K562 (cell line): Measurements from ENCODE around the gene UVRAG.

Experiments
- EGR1 ChIP-seq: fragments of 450-650 bp; conservative IDR thresholded peaks from 2 replicates; pipeline ENCODE4 v1.6.1; 2017; ENCODE audit warnings: mild to moderate bottlenecking
- FOXK2 ChIP-seq, 2 experiments: fragments of 450-650 bp; IDR thresholded peaks in 1 of 2; conservative IDR thresholded peaks in 1 of 2; 2 replicates each; pipeline ENCODE4 v1.6.1; 2016; ENCODE audit warnings: low read depth in 2 of 2, mild to moderate bottlenecking in 1 of 2
- HMBOX1 ChIP-seq: sonication (generic); IDR thresholded peaks from 2 replicates; pipeline ENCODE4 v1.6.1; 2016
- OTX1 ChIP-seq: fragments of 450-650 bp; formaldehyde crosslinking; IDR thresholded peaks from 2 replicates; pipeline ENCODE4 v1.4.0; 2022; ENCODE audit warnings: mild to moderate bottlenecking
- POLR2AphosphoS2 ChIP-seq: IDR thresholded peaks from 2 replicates; pipeline ENCODE4 v1.6.1; 2012; ENCODE audit warnings: low read length, improper control_type of control experiment
- POLR2AphosphoS5 ChIP-seq: IDR thresholded peaks from 2 replicates; pipeline ENCODE4 v1.6.1; 2011; ENCODE audit warnings: mild to moderate bottlenecking, low read depth, low read length, moderate library complexity; ENCODE audit not compliant: control insufficient read depth, insufficient read depth
- PREB ChIP-seq: sonication (generic); formaldehyde crosslinking; IDR thresholded peaks from 2 replicates; pipeline ENCODE4 v1.8.1; 2023; ENCODE audit warnings: mild to moderate bottlenecking, missing genetic modification reagents
- SP1 ChIP-seq: sonication (generic); formaldehyde crosslinking; IDR thresholded peaks from 2 replicates; pipeline ENCODE4 v1.8.1; 2022; ENCODE audit warnings: mild to moderate bottlenecking, missing genetic modification reagents
- TAF15 ChIP-seq: fragments of 200-400 bp; formaldehyde crosslinking; IDR thresholded peaks from 2 replicates; pipeline ENCODE4 v1.6.1; 2017; ENCODE audit warnings: mild to moderate bottlenecking, low read depth, low read length, moderate library complexity
- ZFX ChIP-seq: sonication (generic); formaldehyde crosslinking; IDR thresholded peaks from 2 replicates; pipeline ENCODE4 v1.8.0; 2022; ENCODE audit warnings: mild to moderate bottlenecking, missing genetic modification reagents, moderate library complexity
- ZNF165 ChIP-seq: fragments of 250-450 bp; sonication (Bioruptor Pico); IDR thresholded peaks from 2 replicates; pipeline ENCODE4 v1.4.0; 2020; ENCODE audit warnings: borderline replicate concordance
- TF ChIP-seq, protein P1 (sequence below): IDR thresholded peaks from 2 replicates; pipeline ENCODE4 v1.6.1; 2016; ENCODE audit warnings: missing genetic modification characterization, missing compliant biosample characterization
- TF ChIP-seq, protein P2 (sequence below), 3 experiments: IDR thresholded peaks in 2 of 3; conservative IDR thresholded peaks in 1 of 3; 2 replicates each; pipeline ENCODE4 v1.5.1; 2011 to 2012; ENCODE audit warnings: low read length in 3 of 3, mild to moderate bottlenecking in 3 of 3, control low read depth in 2 of 3, improper control_type of control experiment in 1 of 3, inconsistent platforms in 1 of 3, low read depth in 1 of 3, mixed read lengths in 1 of 3, moderate library complexity in 1 of 3; ENCODE audit not compliant: insufficient read depth in 2 of 3
- TF ChIP-seq, protein P3 (sequence below): fragments of 450-650 bp; IDR thresholded peaks from 2 replicates; pipeline ENCODE4 v1.6.1; 2016; ENCODE audit warnings: borderline replicate concordance

DNA sequence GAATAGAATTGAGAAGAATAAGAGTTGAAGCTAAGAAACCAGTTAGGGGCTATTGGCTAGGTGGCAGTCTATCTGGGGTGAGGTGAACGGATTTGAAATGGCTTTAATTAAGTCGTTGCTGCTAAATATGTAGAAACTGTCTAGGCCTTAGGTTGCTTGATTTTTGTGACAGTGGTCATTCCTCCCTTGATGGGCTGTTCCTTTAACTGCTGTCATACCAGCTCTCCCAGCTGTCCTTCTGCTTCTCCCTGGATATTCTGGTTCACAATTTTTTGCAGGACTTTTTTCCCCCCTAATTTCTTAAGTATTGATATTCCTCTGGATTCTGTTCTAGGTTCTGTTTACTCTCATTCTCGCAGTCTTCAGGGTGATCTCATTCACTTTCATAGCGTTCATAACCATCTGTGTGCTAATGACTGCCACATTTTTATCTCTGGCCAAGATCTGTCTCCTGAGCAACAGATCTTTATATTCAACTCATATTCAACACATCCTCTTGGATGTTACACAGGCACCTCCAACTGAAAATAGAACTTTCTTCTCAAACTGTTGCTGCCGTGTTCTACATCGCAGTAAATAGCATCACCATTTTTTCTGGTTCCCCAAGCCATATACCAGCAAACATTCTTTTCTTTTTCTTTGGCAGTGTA is 134.1 kb downstream of the UVRAG start:
- TF ChIP-seq ZNF165 (CRISPR knock-in tag): no peak
- TF ChIP-seq POLR2AphosphoS5: no peak
- TF ChIP-seq SP1 (CRISPR knock-in tag): no peak
- TF ChIP-seq ZFX (CRISPR knock-in tag): no peak
- TF ChIP-seq EGR1: no peak
- TF ChIP-seq, protein P1, sequence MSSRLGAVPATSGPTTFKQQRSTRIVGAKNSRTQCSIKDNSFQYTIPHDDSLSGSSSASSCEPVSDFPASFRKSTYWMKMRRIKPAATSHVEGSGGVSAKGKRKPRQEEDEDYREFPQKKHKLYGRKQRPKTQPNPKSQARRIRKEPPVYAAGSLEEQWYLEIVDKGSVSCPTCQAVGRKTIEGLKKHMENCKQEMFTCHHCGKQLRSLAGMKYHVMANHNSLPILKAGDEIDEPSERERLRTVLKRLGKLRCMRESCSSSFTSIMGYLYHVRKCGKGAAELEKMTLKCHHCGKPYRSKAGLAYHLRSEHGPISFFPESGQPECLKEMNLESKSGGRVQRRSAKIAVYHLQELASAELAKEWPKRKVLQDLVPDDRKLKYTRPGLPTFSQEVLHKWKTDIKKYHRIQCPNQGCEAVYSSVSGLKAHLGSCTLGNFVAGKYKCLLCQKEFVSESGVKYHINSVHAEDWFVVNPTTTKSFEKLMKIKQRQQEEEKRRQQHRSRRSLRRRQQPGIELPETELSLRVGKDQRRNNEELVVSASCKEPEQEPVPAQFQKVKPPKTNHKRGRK (tag): no peak
- no peak for TF ChIP-seq OTX1 (CRISPR knock-in tag)
- TF ChIP-seq, protein P2, sequence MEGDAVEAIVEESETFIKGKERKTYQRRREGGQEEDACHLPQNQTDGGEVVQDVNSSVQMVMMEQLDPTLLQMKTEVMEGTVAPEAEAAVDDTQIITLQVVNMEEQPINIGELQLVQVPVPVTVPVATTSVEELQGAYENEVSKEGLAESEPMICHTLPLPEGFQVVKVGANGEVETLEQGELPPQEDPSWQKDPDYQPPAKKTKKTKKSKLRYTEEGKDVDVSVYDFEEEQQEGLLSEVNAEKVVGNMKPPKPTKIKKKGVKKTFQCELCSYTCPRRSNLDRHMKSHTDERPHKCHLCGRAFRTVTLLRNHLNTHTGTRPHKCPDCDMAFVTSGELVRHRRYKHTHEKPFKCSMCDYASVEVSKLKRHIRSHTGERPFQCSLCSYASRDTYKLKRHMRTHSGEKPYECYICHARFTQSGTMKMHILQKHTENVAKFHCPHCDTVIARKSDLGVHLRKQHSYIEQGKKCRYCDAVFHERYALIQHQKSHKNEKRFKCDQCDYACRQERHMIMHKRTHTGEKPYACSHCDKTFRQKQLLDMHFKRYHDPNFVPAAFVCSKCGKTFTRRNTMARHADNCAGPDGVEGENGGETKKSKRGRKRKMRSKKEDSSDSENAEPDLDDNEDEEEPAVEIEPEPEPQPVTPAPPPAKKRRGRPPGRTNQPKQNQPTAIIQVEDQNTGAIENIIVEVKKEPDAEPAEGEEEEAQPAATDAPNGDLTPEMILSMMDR (IDR thresholded peaks at IDR 0.05 in 2 of 3, conservative IDR thresholded peaks at IDR 0.05 in 1 of 3; ENCODE audit: insufficient read depth in 2 of 3, low read depth in 1 of 3, low read length in 3 of 3): no peak
- no peak for TF ChIP-seq HMBOX1
- TF ChIP-seq, protein P3, sequence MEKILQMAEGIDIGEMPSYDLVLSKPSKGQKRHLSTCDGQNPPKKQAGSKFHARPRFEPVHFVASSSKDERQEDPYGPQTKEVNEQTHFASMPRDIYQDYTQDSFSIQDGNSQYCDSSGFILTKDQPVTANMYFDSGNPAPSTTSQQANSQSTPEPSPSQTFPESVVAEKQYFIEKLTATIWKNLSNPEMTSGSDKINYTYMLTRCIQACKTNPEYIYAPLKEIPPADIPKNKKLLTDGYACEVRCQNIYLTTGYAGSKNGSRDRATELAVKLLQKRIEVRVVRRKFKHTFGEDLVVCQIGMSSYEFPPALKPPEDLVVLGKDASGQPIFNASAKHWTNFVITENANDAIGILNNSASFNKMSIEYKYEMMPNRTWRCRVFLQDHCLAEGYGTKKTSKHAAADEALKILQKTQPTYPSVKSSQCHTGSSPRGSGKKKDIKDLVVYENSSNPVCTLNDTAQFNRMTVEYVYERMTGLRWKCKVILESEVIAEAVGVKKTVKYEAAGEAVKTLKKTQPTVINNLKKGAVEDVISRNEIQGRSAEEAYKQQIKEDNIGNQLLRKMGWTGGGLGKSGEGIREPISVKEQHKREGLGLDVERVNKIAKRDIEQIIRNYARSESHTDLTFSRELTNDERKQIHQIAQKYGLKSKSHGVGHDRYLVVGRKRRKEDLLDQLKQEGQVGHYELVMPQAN: no peak
- no peak for TF ChIP-seq TAF15
- no peak for TF ChIP-seq POLR2AphosphoS2
- TF ChIP-seq PREB (CRISPR knock-in tag): no peak
- no peak for TF ChIP-seq FOXK2 (conservative IDR thresholded peaks at IDR 0.05 in 1 of 2, IDR thresholded peaks at IDR 0.05 in 1 of 2; ENCODE audit: low read depth in 2 of 2)
